K562 (cell line): ENCODE measurements around the gene PEX6. TPM values are rescaled to one million over a fixed set of nuclear protein-coding genes. Genes with fewer than 3 reads are reported as not detected.
A peak's percentile ranks its signal among the peaks of the same experiment; 100 is the strongest.

Source experiments
- DIDO1 ChIP-seq: fragments of 450-650 bp; IDR thresholded peaks from 2 replicates; pipeline ENCODE4 v1.6.1; 2016; ENCODE audit warnings: low read depth, missing biosample characterization, missing genetic modification characterization
- FOXM1 ChIP-seq, 2 experiments: fragments of 450-650 bp in 1 of 2; sonication (generic) in 1 of 2; formaldehyde crosslinking in 1 of 2; IDR thresholded peaks; 2 replicates each; pipeline versions ENCODE4 v1.6.1 to v1.9.0; 2017 to 2022; ENCODE audit warnings: low read depth in 2 of 2, mild to moderate bottlenecking in 2 of 2, missing genetic modification reagents in 1 of 2, moderate library complexity in 1 of 2
- GATAD2A ChIP-seq: fragments of 450-650 bp; IDR thresholded peaks from 2 replicates; pipeline ENCODE4 v1.6.1; 2017
- KHSRP ChIP-seq: fragments of 450-650 bp; IDR thresholded peaks from 2 replicates; pipeline ENCODE4 v1.6.1; 2017
- KLF6 ChIP-seq: fragments of 250-450 bp; sonication (Bioruptor Pico); IDR thresholded peaks from 2 replicates; pipeline ENCODE4 v1.4.0; 2020; ENCODE audit warnings: mild to moderate bottlenecking, moderate library complexity, borderline replicate concordance
- MEF2A ChIP-seq: IDR thresholded peaks from 2 replicates; pipeline ENCODE4 v1.6.1; 2011; ENCODE audit warnings: low read depth, mild to moderate bottlenecking, low read length, moderate library complexity; ENCODE audit not compliant: control insufficient read depth
- NEUROD1 ChIP-seq: fragments of 150-350 bp; IDR thresholded peaks from 2 replicates; pipeline ENCODE4 v1.6.1; 2014; ENCODE audit warnings: borderline replicate concordance, low read length, low read depth; ENCODE audit not compliant: partially characterized antibody
- NR2C2 ChIP-seq, 2 experiments: fragments of 200-800 bp in 1 of 2; sonication (Bioruptor generic) in 1 of 2; sonication (generic) in 1 of 2; formaldehyde crosslinking in 1 of 2; IDR thresholded peaks; 2 replicates each; pipeline versions ENCODE4 v1.6.1 to v1.8.0; 2016 to 2022; ENCODE audit warnings: mild to moderate bottlenecking in 1 of 2, missing compliant biosample characterization in 1 of 2, missing genetic modification characterization in 1 of 2, missing genetic modification reagents in 1 of 2
- NRF1 ChIP-seq, 2 experiments: fragments of 450-650 bp; IDR thresholded peaks in 1 of 2; conservative IDR thresholded peaks in 1 of 2; 2 replicates each; pipeline ENCODE4 v1.6.1; 2014; ENCODE audit warnings: mild to moderate bottlenecking in 2 of 2
- RHOXF2B ChIP-seq: fragments of 250-450 bp; sonication (Bioruptor Pico); conservative IDR thresholded peaks from 2 replicates; pipeline ENCODE4 v1.5.1; 2021
- SRSF3 ChIP-seq: fragments of 200-400 bp; formaldehyde crosslinking; IDR thresholded peaks from 2 replicates; pipeline ENCODE4 v1.6.1; 2016; ENCODE audit warnings: mild to moderate bottlenecking, low read length, moderate library complexity; ENCODE audit not compliant: insufficient read depth
- SUPT5H ChIP-seq: fragments of 450-650 bp; IDR thresholded peaks from 2 replicates; pipeline ENCODE4 v1.6.1; 2016
- TBL1XR1 ChIP-seq, 2 experiments: IDR thresholded peaks; 2 replicates each; pipeline ENCODE4 v1.6.1; 2012; ENCODE audit warnings: improper control_type of control experiment in 2 of 2, low read length in 2 of 2, mild to moderate bottlenecking in 1 of 2
- ZBTB7A ChIP-seq: IDR thresholded peaks from 2 replicates; pipeline ENCODE4 v1.6.1; 2011; ENCODE audit warnings: low read depth, mild to moderate bottlenecking, low read length, moderate library complexity, borderline replicate concordance; ENCODE audit not compliant: control insufficient read depth
- ZNF316 ChIP-seq: fragments of 450-650 bp; IDR thresholded peaks from 2 replicates; pipeline ENCODE4 v1.6.1; 2016
- polyA plus RNA-seq, 8 experiments: library from polyadenylated mRNA; depleted of rRNA in 4 of 8; stranded (reverse) in 5 of 8; unstranded in 3 of 8; fragments of >200 nt; fragmentation: Nextera tagmentation in 2 of 8; fragmentation: Illumina TruSeq in 1 of 8; extraction: Ambion mirVana in 2 of 8; extraction: Trizol in 1 of 8; gene quantifications; 2 replicates each; pipeline versions ENCODE4 v1.2.1 to v1.2.3, GENCODE V29; 2011 to 2014; ENCODE audit warnings: inconsistent platforms in 1 of 8, missing spikeins in 1 of 8
- total RNA-seq, 7 experiments: library from RNA; depleted of rRNA in 6 of 7; stranded (reverse); fragments of >200 nt in 6 of 7; fragmentation: Illumina TruSeq in 2 of 7; extraction: Trizol in 2 of 7; gene quantifications; 2 replicates each; pipeline versions ENCODE4 v1.2.1 to v1.2.3, GENCODE V29; 2011 to 2021; ENCODE audit warnings: low replicate concordance in 1 of 7
- TF ChIP-seq, protein P1 (sequence below): sonication (generic); formaldehyde crosslinking; IDR thresholded peaks from 2 replicates; pipeline ENCODE4 v1.8.0; 2022; ENCODE audit warnings: mild to moderate bottlenecking, missing genetic modification reagents
- TF ChIP-seq, protein P2 (sequence below): sonication (generic); formaldehyde crosslinking; IDR thresholded peaks from 2 replicates; pipeline ENCODE4 v1.9.0; 2022; ENCODE audit warnings: mild to moderate bottlenecking, missing genetic modification reagents
- TF ChIP-seq, protein P3 (sequence below): fragments of 450-650 bp; IDR thresholded peaks from 2 replicates; pipeline ENCODE4 v1.6.1; 2018; ENCODE audit not compliant: partially characterized antibody

PEX6 gene
- total and polyA plus RNA-seq, 9 of the 15 experiments (the other 6 are each of a cell fraction or from before 2014, with no cell fraction given), result 0.17 to 20.8 (median 6.9) TPM

DNA sequence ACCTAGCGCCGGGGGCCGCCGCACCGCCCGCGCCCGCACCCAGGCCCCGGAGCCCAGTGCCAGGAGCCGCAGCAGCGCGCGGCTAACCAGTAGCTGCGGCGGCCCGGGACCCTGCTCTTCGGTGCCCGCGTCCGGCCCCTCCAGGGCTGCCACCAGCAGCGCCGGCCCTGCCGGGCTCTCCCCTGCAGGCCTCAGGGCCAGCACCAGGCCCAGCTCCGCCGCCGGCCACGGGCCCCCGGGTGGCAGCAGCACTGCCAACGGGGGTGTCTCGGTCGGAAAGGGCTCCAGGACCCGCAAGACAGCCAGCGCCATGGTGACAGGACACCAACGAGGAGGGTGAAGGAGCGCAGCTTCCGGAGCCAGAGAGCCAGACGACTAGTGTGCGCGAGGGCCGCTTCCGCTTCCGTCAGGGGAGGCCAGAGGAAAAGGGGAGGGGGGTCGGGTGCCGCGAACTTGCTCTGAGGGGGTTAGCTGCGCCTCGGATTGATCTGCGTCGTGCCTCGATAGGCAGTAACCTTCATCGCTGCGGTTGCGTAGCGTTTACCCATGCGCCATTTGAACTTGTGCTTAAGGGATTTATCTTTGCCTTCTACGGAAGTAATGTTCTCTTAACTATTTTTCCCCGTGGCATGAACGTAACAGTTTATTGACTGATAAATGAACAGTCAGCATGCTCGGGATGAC lies at the start of gene PEX6 (continued):
- TF ChIP-seq, protein P1, sequence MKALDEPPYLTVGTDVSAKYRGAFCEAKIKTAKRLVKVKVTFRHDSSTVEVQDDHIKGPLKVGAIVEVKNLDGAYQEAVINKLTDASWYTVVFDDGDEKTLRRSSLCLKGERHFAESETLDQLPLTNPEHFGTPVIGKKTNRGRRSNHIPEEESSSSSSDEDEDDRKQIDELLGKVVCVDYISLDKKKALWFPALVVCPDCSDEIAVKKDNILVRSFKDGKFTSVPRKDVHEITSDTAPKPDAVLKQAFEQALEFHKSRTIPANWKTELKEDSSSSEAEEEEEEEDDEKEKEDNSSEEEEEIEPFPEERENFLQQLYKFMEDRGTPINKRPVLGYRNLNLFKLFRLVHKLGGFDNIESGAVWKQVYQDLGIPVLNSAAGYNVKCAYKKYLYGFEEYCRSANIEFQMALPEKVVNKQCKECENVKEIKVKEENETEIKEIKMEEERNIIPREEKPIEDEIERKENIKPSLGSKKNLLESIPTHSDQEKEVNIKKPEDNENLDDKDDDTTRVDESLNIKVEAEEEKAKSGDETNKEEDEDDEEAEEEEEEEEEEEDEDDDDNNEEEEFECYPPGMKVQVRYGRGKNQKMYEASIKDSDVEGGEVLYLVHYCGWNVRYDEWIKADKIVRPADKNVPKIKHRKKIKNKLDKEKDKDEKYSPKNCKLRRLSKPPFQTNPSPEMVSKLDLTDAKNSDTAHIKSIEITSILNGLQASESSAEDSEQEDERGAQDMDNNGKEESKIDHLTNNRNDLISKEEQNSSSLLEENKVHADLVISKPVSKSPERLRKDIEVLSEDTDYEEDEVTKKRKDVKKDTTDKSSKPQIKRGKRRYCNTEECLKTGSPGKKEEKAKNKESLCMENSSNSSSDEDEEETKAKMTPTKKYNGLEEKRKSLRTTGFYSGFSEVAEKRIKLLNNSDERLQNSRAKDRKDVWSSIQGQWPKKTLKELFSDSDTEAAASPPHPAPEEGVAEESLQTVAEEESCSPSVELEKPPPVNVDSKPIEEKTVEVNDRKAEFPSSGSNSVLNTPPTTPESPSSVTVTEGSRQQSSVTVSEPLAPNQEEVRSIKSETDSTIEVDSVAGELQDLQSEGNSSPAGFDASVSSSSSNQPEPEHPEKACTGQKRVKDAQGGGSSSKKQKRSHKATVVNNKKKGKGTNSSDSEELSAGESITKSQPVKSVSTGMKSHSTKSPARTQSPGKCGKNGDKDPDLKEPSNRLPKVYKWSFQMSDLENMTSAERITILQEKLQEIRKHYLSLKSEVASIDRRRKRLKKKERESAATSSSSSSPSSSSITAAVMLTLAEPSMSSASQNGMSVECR (CRISPR knock-in tag), result 0 out of 2 replicates have a peak, but pooled peaks have one; percentile 11
- TF ChIP-seq SRSF3, result 0 out of 2 replicates have a peak, but pooled peaks have one; percentile 23
- peak; percentile 45; the same call in 1 of the 2 replicates for TF ChIP-seq FOXM1 (IDR thresholded peaks at IDR 0.05; ENCODE audit: low read depth)
- peak; percentile 51; the same call in 1 of the 2 replicates for TF ChIP-seq FOXM1 (CRISPR knock-in tag; IDR thresholded peaks at IDR 0.05; ENCODE audit: low read depth)
- no peak for TF ChIP-seq GATAD2A
- TF ChIP-seq DIDO1 (tag), result peak; percentile 64; the same call in 1 of the 2 replicates
- TF ChIP-seq SUPT5H, result peak; percentile 94
- peak; percentile 86; the same call in 1 of the 2 replicates for TF ChIP-seq ZBTB7A
- no peak for TF ChIP-seq KHSRP
- peak; percentile 39; the same call in 1 of the 2 replicates for TF ChIP-seq KLF6 (CRISPR knock-in tag)
- TF ChIP-seq MEF2A, result no peak
- TF ChIP-seq ZNF316, result peak; percentile 92
- TF ChIP-seq TBL1XR1 (IDR thresholded peaks at IDR 0.05; ENCODE audit: low read length in 2 of 2), result 0 out of 4 replicates have a peak, but pooled peaks of 1 of the 2 experiments have one; percentile 19
- TF ChIP-seq NRF1 (conservative IDR thresholded peaks at IDR 0.05 in 1 of 2, IDR thresholded peaks at IDR 0.05 in 1 of 2), result peak; percentile 83 to 87
- no peak for TF ChIP-seq RHOXF2B
- TF ChIP-seq, protein P2, sequence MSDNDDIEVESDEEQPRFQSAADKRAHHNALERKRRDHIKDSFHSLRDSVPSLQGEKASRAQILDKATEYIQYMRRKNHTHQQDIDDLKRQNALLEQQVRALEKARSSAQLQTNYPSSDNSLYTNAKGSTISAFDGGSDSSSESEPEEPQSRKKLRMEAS (CRISPR knock-in tag), result 0 out of 2 replicates have a peak, but pooled peaks have one; percentile 67
- TF ChIP-seq NR2C2 (CRISPR knock-in tag; IDR thresholded peaks at IDR 0.05), result peak; percentile 68
- TF ChIP-seq NR2C2 (tag; IDR thresholded peaks at IDR 0.05), result peak; percentile 88
- TF ChIP-seq NEUROD1, result peak; percentile 62
- TF ChIP-seq, protein P3, sequence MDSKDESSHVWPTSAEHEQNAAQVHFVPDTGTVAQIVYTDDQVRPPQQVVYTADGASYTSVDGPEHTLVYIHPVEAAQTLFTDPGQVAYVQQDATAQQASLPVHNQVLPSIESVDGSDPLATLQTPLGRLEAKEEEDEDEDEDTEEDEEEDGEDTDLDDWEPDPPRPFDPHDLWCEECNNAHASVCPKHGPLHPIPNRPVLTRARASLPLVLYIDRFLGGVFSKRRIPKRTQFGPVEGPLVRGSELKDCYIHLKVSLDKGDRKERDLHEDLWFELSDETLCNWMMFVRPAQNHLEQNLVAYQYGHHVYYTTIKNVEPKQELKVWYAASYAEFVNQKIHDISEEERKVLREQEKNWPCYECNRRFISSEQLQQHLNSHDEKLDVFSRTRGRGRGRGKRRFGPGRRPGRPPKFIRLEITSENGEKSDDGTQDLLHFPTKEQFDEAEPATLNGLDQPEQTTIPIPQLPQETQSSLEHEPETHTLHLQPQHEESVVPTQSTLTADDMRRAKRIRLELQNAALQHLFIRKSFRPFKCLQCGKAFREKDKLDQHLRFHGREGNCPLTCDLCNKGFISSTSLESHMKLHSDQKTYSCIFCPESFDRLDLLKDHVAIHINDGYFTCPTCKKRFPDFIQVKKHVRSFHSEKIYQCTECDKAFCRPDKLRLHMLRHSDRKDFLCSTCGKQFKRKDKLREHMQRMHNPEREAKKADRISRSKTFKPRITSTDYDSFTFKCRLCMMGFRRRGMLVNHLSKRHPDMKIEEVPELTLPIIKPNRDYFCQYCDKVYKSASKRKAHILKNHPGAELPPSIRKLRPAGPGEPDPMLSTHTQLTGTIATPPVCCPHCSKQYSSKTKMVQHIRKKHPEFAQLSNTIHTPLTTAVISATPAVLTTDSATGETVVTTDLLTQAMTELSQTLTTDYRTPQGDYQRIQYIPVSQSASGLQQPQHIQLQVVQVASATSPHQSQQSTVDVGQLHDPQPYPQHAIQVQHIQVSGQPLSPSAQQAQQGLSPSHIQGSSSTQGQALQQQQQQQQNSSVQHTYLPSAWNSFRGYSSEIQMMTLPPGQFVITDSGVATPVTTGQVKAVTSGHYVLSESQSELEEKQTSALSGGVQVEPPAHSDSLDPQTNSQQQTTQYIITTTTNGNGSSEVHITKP, result peak; percentile 86
